ENCODE measurements around the gene EIF2S1.
A peak's percentile ranks its signal among the peaks of the same experiment; 100 is the strongest.
"Not testable (repeated sequence)": the region's sequence is repeated elsewhere in the genome, so short reads cannot be mapped to it uniquely, and the experiment has no call there.

The EIF2S1 gene

GRCh38 chr14:67359775-67360469 is at the start of gene EIF2S1, which contains the start of gene ATP6V1D:
EIF2S1 (plus strand) TSS chr14:67360328; CDS start chr14:67364768, 4,440 bp downstream.
ATP6V1D (minus strand) TSS chr14:67359804; CDS start chr14:67359698, 106 bp downstream.
- peak; percentile 99 for DNase-seq

- DNase-seq, result no peak
Observed at GRCh38 chr14:67311868-67312267, 48.3 kb upstream of the EIF2S1 start.

GRCh38 chr14:67313153-67313552 is 47.0 kb upstream of the EIF2S1 start:
- no peak for DNase-seq

- no peak for DNase-seq
Observed at GRCh38 chr14:67317822-67318221, 42.3 kb upstream of the EIF2S1 start.

GRCh38 chr14:67319142-67319541 is 41.0 kb upstream of the EIF2S1 start:
- DNase-seq, result no peak

- not testable (repeated sequence) for DNase-seq
Observed at GRCh38 chr14:67329666-67330065, 30.5 kb upstream of the EIF2S1 start.

- no peak for DNase-seq
Observed at GRCh38 chr14:67331368-67332125, 28.6 kb upstream of the EIF2S1 start.

GRCh38 chr14:67332468-67332867 is 27.7 kb upstream of the EIF2S1 start:
- DNase-seq, result no peak

- DNase-seq, result no peak
Observed at GRCh38 chr14:67335781-67336180, 24.3 kb upstream of the EIF2S1 start.

GRCh38 chr14:67341231-67341630 is 18.9 kb upstream of the EIF2S1 start:
- not testable (repeated sequence) for DNase-seq

GRCh38 chr14:67343601-67344230 is 16.4 kb upstream of the EIF2S1 start:
- DNase-seq, result no peak

- no peak for DNase-seq
Observed at GRCh38 chr14:67345583-67345982, 14.5 kb upstream of the EIF2S1 start.

GRCh38 chr14:67352055-67352454 is 8.1 kb upstream of the EIF2S1 start:
- no peak for DNase-seq

GRCh38 chr14:67357186-67357968 is 2.8 kb upstream of the EIF2S1 start:
- DNase-seq, result no peak

- DNase-seq, result no peak
Observed at GRCh38 chr14:67357969-67358354, 2.2 kb upstream of the EIF2S1 start.

GRCh38 chr14:67358924-67359774 is 979 bp upstream of the EIF2S1 start:
- DNase-seq, result no peak

- DNase-seq, result peak in 1 of 2 experiments; percentile 39
Observed at GRCh38 chr14:67360470-67361206, 510 bp downstream of the EIF2S1 start.

- no peak for DNase-seq
Observed at GRCh38 chr14:67365476-67365875, 5.3 kb downstream of the EIF2S1 start.

- DNase-seq, result no peak
Observed at GRCh38 chr14:67370830-67371229, 10.7 kb downstream of the EIF2S1 start.

- no peak for DNase-seq
Observed at GRCh38 chr14:67371247-67372148, 11.4 kb downstream of the EIF2S1 start.
